SJSA1 (cell line): ENCODE data around the gene SHISA9. TPM values are rescaled to one million over a fixed set of nuclear protein-coding genes. Genes with fewer than 3 reads are reported as not detected.
"Not testable (repeated sequence)": the region's sequence is repeated elsewhere in the genome, so short reads cannot be mapped to it uniquely, and the experiment has no call there.

Experiments used
- DNase-seq, 2 experiments: peaks; one replicate each; pipeline ENCODE4 v3.0.0-alpha.2; 2015 to 2020; ENCODE audit warnings: low spot score in 2 of 2, low read depth in 1 of 2
- H3K27ac ChIP-seq: fragments of 250-450 bp; sonication (Bioruptor Pico); 2 replicates; pipeline ENCODE4 v1.5.1; 2020; ENCODE audit warnings: mild to moderate bottlenecking, moderate library complexity
- H3K27me3 ChIP-seq: fragments of 250-450 bp; sonication (Bioruptor Pico); replicated peaks from 2 replicates; pipeline ENCODE4 v1.5.1; 2020; ENCODE audit warnings: mild to moderate bottlenecking, moderate library complexity
- H3K36me3 ChIP-seq: fragments of 250-450 bp; sonication (Bioruptor Pico); 2 replicates; pipeline ENCODE4 v1.5.1; 2020; ENCODE audit warnings: mild to moderate bottlenecking
- H3K4me1 ChIP-seq: fragments of 250-450 bp; sonication (Bioruptor Pico); replicated peaks from 2 replicates; pipeline ENCODE4 v1.6.1; 2021; ENCODE audit warnings: mild to moderate bottlenecking
- H3K4me3 ChIP-seq: fragments of 250-450 bp; sonication (Bioruptor Pico); 2 replicates; pipeline ENCODE4 v1.5.1; 2020; ENCODE audit warnings: mild to moderate bottlenecking
- H3K9me3 ChIP-seq: fragments of 250-450 bp; sonication (Bioruptor Pico); replicated peaks from 2 replicates; pipeline ENCODE4 v1.5.1; 2020; ENCODE audit warnings: mild to moderate bottlenecking
- total RNA-seq: library from RNA; depleted of rRNA; stranded (reverse); fragments of >200 nt; shearing (Covaris generic); gene quantifications from 2 replicates; pipeline ENCODE4 v1.2.3, GENCODE V29; 2014

Gene SHISA9
- total RNA-seq, 1 experiment from 2014 or later = 0.03 TPM

GRCh38 chr16:12904329-12904671, 2.9 kb downstream of the SHISA9 start:
- no peaks in the 10 kb centered on the region for H3K9me3 ChIP-seq
- H3K27me3 ChIP-seq = peaks cover 35% of the 10 kb centered on the region
- H3K4me3 ChIP-seq = no peak overlapping the region
- no peaks in the 10 kb centered on the region for H3K36me3 ChIP-seq
- no peak for DNase-seq
- no peaks in the 10 kb centered on the region for H3K4me1 ChIP-seq
- no peak overlapping the region for H3K27ac ChIP-seq

GRCh38 chr16:12906271-12906670, 4.9 kb downstream of the SHISA9 start:
- H3K4me1 ChIP-seq = no peaks in the 10 kb centered on the region
- H3K36me3 ChIP-seq = no peaks in the 10 kb centered on the region
- no peak overlapping the region for H3K27ac ChIP-seq
- H3K27me3 ChIP-seq = peaks cover 22% of the 10 kb centered on the region
- no peak overlapping the region for H3K4me3 ChIP-seq
- no peak for DNase-seq
- H3K9me3 ChIP-seq = no peaks in the 10 kb centered on the region

- H3K27me3 ChIP-seq = peaks cover 21% of the 10 kb centered on the region
- H3K4me3 ChIP-seq = no peak overlapping the region
- H3K27ac ChIP-seq = no peak overlapping the region
- H3K4me1 ChIP-seq = no peaks in the 10 kb centered on the region
- H3K9me3 ChIP-seq = no peaks in the 10 kb centered on the region
- H3K36me3 ChIP-seq = no peaks in the 10 kb centered on the region
- no peak for DNase-seq
These were observed 5.5 kb downstream of the SHISA9 start for GRCh38 chr16:12906765-12907516.

- peaks cover 13% of the 10 kb centered on the region for H3K27me3 ChIP-seq
- H3K9me3 ChIP-seq = no peaks in the 10 kb centered on the region
- H3K36me3 ChIP-seq = no peaks in the 10 kb centered on the region
- no peak overlapping the region for H3K27ac ChIP-seq
- DNase-seq = no peak
- no peak overlapping the region for H3K4me3 ChIP-seq
- no peaks in the 10 kb centered on the region for H3K4me1 ChIP-seq
These were observed 6.4 kb downstream of the SHISA9 start for GRCh38 chr16:12907670-12908233.

- no peak overlapping the region for H3K27ac ChIP-seq
- no peaks in the 10 kb centered on the region for H3K9me3 ChIP-seq
- H3K36me3 ChIP-seq = no peaks in the 10 kb centered on the region
- no peak overlapping the region for H3K4me3 ChIP-seq
- DNase-seq = peak in 1 of 2 experiments; percentile 7
- H3K4me1 ChIP-seq = no peaks in the 10 kb centered on the region
- H3K27me3 ChIP-seq = no peaks in the 10 kb centered on the region
These were observed 15.8 kb downstream of the SHISA9 start for GRCh38 chr16:12917246-12917645.

GRCh38 chr16:12917653-12918052, 16.3 kb downstream of the SHISA9 start:
- Histone ChIP-seq H3K4me3 (no peak overlapping the region), H3K4me1 (no peaks in the 10 kb centered on the region), H3K27me3 (no peaks in the 10 kb centered on the region), H3K36me3 (no peaks in the 10 kb centered on the region), H3K27ac (no peak overlapping the region), H3K9me3 (no peaks in the 10 kb centered on the region)
- DNase-seq = no peak

- DNase-seq = no peak
- Histone ChIP-seq H3K9me3 (no peaks in the 10 kb centered on the region), H3K27ac (no peak overlapping the region), H3K27me3 (no peaks in the 10 kb centered on the region), H3K4me3 (no peak overlapping the region), H3K36me3 (no peaks in the 10 kb centered on the region), H3K4me1 (no peaks in the 10 kb centered on the region)
These were observed 19.3 kb downstream of the SHISA9 start for GRCh38 chr16:12920739-12921138.

GRCh38 chr16:12923640-12924039, 22.2 kb downstream of the SHISA9 start:
- H3K36me3 ChIP-seq, H3K27ac ChIP-seq, DNase-seq: not testable (repeated sequence)

GRCh38 chr16:12925026-12925800, 23.8 kb downstream of the SHISA9 start:
- no peaks in the 10 kb centered on the region for H3K36me3 ChIP-seq
- H3K4me3 ChIP-seq = no peak overlapping the region
- no peaks in the 10 kb centered on the region for H3K9me3 ChIP-seq
- H3K4me1 ChIP-seq = no peaks in the 10 kb centered on the region
- H3K27ac ChIP-seq = no peak overlapping the region
- no peak for DNase-seq
- H3K27me3 ChIP-seq = no peaks in the 10 kb centered on the region

More at GRCh38 chr16:12923640-12924039, 22.2 kb downstream of the SHISA9 start:
- H3K9me3 ChIP-seq, H3K4me3 ChIP-seq, H3K4me1 ChIP-seq, H3K27me3 ChIP-seq: not testable (repeated sequence)

GRCh38 chr16:12927591-12927990, 26.2 kb downstream of the SHISA9 start:
- Histone ChIP-seq H3K27ac (no peak overlapping the region), H3K4me3 (no peak overlapping the region), H3K36me3 (no peaks in the 10 kb centered on the region), H3K9me3 (no peaks in the 10 kb centered on the region), H3K27me3 (no peaks in the 10 kb centered on the region), H3K4me1 (no peaks in the 10 kb centered on the region)
- DNase-seq = no peak

- no peaks in the 10 kb centered on the region for H3K9me3 ChIP-seq
- no peak overlapping the region for H3K4me3 ChIP-seq
- H3K27ac ChIP-seq = no peak overlapping the region
- no peak for DNase-seq
- H3K4me1 ChIP-seq = no peaks in the 10 kb centered on the region
- H3K27me3 ChIP-seq = no peaks in the 10 kb centered on the region
- H3K36me3 ChIP-seq = no peaks in the 10 kb centered on the region
These were observed 29.5 kb downstream of the SHISA9 start for GRCh38 chr16:12930881-12931280.

- Histone ChIP-seq H3K27ac (no peak overlapping the region), H3K9me3 (no peaks in the 10 kb centered on the region; the same call in 1 of the 2 replicates), H3K4me1 (no peaks in the 10 kb centered on the region), H3K36me3 (no peaks in the 10 kb centered on the region), H3K27me3 (no peaks in the 10 kb centered on the region), H3K4me3 (no peak overlapping the region)
- no peak for DNase-seq
These were observed 35.0 kb downstream of the SHISA9 start for GRCh38 chr16:12936391-12936790.

GRCh38 chr16:12941896-12942295, 40.5 kb downstream of the SHISA9 start:
- no peaks in the 10 kb centered on the region for H3K36me3 ChIP-seq
- no peaks in the 10 kb centered on the region; the same call in 1 of the 2 replicates for H3K9me3 ChIP-seq
- no peaks in the 10 kb centered on the region for H3K27me3 ChIP-seq
- no peak overlapping the region for H3K4me3 ChIP-seq
- no peaks in the 10 kb centered on the region for H3K4me1 ChIP-seq
- no peak overlapping the region for H3K27ac ChIP-seq
- DNase-seq = no peak

GRCh38 chr16:12942861-12943260, 41.5 kb downstream of the SHISA9 start:
- Histone ChIP-seq H3K4me3 (no peak overlapping the region), H3K9me3 (no peaks in the 10 kb centered on the region), H3K27me3 (no peaks in the 10 kb centered on the region), H3K36me3 (no peaks in the 10 kb centered on the region), H3K27ac (no peak overlapping the region), H3K4me1 (no peaks in the 10 kb centered on the region)
- DNase-seq = no peak
